Hematopoietic multipotent progenitor cell treated with erythropoietin and hydrocortisone succinate and interleukin-3 and kit ligand, for 8 days (in vitro differentiated cells): ENCODE measurements around the gene CSNK2A2.

Source experiments
- DNase-seq: peaks from one replicate; pipeline ENCODE4 v3.0.0-alpha.2; 2015

The CSNK2A2 gene

GRCh38 chr16:58137581-58137980, 60.3 kb downstream of the CSNK2A2 start:
- no peak for DNase-seq

- DNase-seq, result peak; percentile 100
Measured at GRCh38 chr16:58129097-58129936, 68.6 kb downstream of the CSNK2A2 start, which contains the start of gene CFAP20. TSS of gene CFAP20 (minus strand) at chr16:58129381. CDS start at chr16:58129115, 266 bp downstream.

- no peak for DNase-seq
Measured at GRCh38 chr16:58128711-58129096, 69.2 kb downstream of the CSNK2A2 start.

GRCh38 chr16:58128181-58128631, 69.7 kb downstream of the CSNK2A2 start:
- DNase-seq, result no peak

- peak; percentile 27 for DNase-seq
Measured at GRCh38 chr16:58127634-58128033, 70.3 kb downstream of the CSNK2A2 start.

GRCh38 chr16:58127033-58127556, 70.8 kb downstream of the CSNK2A2 start:
- peak; percentile 75 for DNase-seq

- no peak for DNase-seq
Measured at GRCh38 chr16:58126451-58126961, 71.4 kb downstream of the CSNK2A2 start.

- DNase-seq, result no peak
Measured at GRCh38 chr16:58125781-58126335, 72.0 kb downstream of the CSNK2A2 start.

- no peak for DNase-seq
Measured at GRCh38 chr16:58125041-58125440, 72.9 kb downstream of the CSNK2A2 start.

GRCh38 chr16:58124601-58124915, 73.3 kb downstream of the CSNK2A2 start:
- no peak for DNase-seq

GRCh38 chr16:58123896-58124600, 73.9 kb downstream of the CSNK2A2 start:
- no peak for DNase-seq

GRCh38 chr16:58121132-58121531, 76.8 kb downstream of the CSNK2A2 start:
- no peak for DNase-seq

GRCh38 chr16:58120234-58120633, 77.7 kb downstream of the CSNK2A2 start:
- DNase-seq, result no peak

- no peak for DNase-seq
Measured at GRCh38 chr16:58119509-58119845, 78.4 kb downstream of the CSNK2A2 start.

GRCh38 chr16:58118801-58119508, 79.0 kb downstream of the CSNK2A2 start:
- DNase-seq, result no peak

GRCh38 chr16:58116529-58116928, 81.4 kb downstream of the CSNK2A2 start:
- DNase-seq, result no peak

GRCh38 chr16:58116081-58116480, 81.8 kb downstream of the CSNK2A2 start:
- no peak for DNase-seq

GRCh38 chr16:58114827-58115825, 82.8 kb downstream of the CSNK2A2 start:
- no peak for DNase-seq

- DNase-seq, result no peak
Measured at GRCh38 chr16:58111302-58111627, 86.6 kb downstream of the CSNK2A2 start.

- no peak for DNase-seq
Measured at GRCh38 chr16:58110571-58111301, 87.2 kb downstream of the CSNK2A2 start.

- no peak for DNase-seq
Measured at GRCh38 chr16:58109881-58110280, 88.0 kb downstream of the CSNK2A2 start.
